Lung microvascular endothelial cell (primary cell): ENCODE measurements around the gene TDRD12. TPM values are rescaled to one million over a fixed set of nuclear protein-coding genes. Genes with fewer than 3 reads are reported as not detected.
"Not testable (repeated sequence)": the region's sequence is repeated elsewhere in the genome, so short reads cannot be mapped to it uniquely, and the experiment has no call there.

ENCODE experiments used
- DNase-seq, 2 donors: peaks; one replicate each; pipeline versions ENCODE4 v3.0.0 to v3.0.0-alpha.2; 2010; ENCODE audit warnings: low read depth in 2 of 2
- total RNA-seq: library from RNA; depleted of rRNA; stranded (reverse); fragments of >200 nt; gene quantifications from 2 replicates; pipeline ENCODE4 v1.2.1, GENCODE V29; 2014

Gene TDRD12
- total RNA-seq, 1 donor from 2014 or later, result 0.40 TPM

DNA sequence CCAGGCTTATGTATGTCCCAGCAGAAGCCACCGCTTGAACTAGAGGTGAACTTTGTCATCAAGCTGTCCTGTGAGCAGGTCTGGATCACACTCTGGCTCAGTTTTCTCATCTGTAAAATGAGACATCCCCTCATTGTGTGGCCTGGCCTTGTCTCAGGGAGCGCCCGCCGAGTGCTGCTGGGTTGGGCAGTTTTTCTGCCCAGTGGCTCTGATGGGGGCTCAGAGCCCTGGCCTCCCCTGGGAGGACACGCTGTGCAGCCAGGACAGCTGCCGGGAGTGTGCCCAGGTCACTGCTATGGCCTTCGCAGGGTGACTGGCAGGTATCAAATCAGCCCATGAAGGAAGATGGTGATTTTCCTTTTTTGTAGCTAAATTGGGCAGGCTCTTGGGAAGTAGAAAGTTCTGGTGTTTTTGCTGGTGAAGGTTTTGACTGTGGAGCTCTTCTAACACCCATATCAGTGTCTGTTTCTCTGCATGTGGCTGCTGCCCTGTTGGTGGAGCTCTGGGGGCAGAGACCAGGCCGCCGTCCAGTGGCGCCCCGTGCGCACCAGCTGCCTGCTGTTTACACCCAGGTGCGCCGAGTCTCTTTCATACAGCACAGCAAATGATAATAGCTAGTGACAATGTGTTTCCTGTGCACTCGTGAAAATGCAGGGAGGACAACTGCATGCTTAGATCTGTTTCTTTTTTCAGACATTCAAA is 109.2 kb downstream of the TDRD12 start:
- DNase-seq, result no peak

DNA sequence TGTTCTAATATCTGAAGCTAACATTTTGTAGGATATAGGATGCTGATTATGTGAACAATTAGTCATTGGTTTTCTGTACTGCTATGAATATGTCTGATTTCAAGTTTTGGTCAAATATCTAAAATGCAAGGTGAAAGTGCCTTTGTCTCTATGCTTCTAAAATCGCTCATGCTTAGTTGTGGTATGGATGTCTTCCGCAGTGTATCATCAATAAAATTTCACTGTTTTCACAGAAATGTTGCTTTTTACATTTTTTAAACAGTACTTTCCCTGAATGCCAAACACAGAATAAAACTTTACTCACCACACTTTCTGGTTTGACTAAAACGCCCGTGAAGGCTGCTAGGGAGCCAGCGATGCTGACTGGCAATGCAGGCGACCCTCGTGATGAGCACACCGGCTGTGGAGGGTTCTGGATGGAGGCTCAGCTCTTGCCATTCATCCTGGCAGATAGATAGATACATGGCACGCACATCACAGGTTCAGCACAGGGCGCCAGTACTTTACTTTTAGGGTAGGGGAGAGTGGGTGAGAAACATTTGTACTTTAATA is 109.9 kb downstream of the TDRD12 start:
- DNase-seq, result no peak

DNA sequence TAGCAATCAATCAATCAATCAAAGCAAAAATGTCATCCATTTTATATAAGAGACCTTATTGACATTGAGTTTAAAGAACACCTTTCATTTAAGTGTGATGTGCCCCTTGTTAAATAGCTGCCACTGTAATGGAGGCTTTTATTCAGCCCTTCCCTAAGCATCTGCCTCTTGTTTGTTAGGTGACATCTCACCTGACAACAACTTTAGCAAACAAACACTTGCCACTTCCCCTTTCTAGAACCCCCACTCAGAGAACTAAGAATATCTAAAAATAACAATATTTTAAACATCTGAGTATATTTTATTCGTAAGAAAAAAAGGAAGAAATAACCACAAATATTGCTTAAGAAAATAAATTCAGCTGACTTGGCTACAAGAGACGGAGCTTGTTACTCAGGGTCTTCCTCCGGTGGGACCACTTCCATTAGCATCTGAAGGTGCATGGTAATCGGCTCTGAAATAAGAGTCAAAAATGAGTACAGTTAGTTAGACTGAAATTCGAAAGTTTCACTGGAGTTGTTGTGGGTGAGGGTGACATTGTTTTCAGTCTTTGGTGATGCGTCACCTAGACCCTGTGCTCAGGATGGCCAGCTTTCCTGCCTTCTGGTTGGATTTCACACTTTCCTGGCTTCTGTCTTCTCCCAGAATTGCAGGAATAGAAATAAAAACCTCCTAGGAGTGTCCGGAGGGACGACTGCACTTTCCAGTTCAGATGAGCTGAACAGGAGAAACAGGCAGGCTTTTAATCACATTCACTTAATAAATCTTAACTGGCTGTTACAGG is 110.9 kb downstream of the TDRD12 start:
- peak in 1 of 2 donors; percentile 20 for DNase-seq

DNA sequence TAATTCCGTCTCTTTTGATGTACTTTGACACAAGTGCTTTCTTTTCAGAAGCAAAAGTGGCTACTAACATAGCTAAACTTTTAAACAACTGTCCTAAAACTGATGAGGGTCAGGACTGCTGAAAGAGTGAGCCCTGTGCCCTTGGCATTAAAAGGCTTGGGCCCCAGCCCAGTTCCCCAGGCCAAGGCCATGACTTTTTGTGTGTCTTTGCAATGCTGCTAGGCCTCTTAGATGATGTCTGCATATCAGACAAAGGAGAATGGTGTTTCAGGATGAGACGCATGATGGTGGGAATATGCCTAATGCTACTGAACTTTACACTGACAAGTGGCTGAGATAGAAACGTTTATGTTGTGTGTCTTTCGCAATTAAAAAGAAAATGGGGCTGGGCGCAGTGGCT is 112.0 kb downstream of the TDRD12 start:
- no peak for DNase-seq

DNA sequence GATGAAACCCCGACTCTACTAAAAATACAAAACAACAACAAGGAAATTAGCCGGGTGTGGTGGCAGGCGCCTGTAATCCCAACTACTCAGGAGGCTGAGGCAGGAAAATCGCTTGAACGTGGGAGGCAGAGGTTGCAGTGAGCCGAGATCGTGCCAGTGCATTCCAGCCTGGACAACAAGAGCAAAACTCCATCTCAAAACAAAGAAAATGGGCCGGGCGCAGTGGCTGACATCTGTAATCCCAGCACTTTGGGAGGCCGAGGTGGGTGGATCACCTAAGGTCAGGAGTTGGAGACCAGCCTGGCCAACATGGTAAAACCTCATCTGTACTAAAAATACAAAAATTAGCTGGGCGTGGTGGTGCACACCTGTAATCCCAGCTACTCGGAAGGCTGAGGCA is 112.5 kb downstream of the TDRD12 start:
- not testable (repeated sequence) for DNase-seq

DNA sequence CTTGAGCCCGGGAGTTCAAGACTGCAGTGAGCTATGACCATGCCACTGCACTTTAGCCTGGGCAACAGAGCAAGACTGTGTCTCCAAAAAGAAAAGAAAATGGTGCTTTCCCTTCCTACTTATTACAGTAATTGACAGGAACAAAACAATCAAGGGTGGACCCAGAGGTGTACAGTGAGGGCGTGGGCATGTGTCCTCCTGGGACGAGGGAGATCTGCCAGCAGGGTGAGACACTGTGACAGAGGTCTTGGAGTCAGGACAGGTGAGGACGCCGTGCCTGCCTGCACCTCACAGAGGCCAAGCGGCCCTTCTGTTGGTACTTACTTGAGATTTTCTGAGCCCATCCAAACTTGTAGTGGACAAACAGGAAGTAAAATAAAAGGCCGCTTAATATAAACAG is 113.3 kb downstream of the TDRD12 start:
- not testable (repeated sequence) for DNase-seq

DNA sequence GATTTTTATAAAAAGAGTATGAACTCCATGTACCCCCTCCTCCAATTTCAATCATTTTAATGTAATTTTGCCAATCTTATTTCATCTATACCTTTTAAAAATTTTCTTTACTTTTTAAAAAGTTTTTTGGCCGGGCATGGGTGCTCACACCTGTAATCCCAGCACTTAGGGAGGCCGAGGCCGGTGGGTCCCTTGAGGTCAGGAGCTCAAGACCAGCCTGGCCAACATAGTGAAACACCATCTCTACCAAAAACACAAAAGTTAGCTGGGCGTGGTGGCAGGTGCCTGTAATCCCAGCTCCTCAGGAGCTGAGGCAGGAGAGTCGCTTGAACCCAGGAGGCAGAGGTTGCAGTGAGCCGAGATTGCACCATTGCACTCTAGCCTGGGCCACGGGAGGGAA is 113.8 kb downstream of the TDRD12 start:
- not testable (repeated sequence) for DNase-seq

DNA sequence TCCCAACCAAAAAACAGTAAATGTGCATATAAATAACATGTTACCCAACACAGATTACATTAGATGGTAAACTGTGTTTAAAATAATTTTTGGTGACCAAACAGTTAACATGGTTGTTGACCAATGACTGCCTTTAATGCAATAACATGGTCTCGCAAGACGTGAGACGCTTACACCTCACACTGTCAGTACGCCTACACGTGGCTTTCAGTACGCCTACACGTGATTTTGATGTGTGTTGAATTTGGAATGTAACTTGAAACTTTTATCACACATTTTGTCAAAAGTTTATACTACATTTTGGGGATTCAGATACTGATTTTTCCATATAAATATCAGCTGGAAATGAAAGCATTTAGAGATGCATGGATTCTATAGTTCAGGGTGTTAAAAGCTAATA is 118.0 kb downstream of the TDRD12 start:
- no peak for DNase-seq

DNA sequence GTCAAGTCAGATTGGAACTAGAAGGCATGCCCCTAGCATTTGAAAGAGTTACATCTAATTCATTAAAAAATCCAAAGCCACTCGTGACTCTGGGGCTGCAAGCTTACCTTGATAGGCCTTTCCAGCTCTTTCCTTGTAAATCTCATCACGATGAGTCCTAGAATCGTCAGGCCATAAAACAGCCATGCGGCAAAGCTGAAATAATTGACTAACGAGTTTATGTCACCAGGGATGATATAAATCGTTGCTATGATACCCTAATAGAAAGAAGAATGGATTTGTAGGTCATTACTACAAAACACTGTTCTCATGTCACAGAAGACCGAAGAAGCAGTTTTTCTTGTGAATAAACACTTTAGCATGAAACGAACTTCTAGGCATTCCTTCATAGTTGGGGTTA is 122.5 kb downstream of the TDRD12 start:
- DNase-seq, result no peak

DNA sequence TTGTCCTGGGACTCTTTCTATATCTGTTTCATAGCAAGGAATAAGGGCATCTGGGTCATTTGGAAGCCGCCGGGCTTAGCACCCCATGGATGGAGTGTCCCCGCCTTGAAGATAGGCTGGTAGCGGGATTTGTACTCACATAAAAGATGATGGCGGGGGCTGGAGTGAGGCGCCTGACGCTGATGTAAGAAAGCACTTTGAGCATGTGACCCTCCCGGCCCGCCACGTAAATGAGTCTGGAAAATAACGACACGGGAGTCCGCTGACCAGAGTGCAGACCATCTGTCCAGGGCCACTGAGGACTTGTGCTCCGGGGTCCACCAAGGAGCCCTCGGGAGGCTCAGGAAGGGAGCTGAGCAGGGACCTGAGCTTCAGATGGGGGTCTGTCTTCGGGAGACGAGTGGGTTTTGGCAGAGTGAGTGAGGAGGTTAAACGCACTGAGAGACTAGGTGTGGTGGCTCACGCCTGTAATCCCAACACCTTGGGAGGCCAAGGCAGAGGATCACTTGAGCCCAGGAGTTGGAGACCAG is 124.2 kb downstream of the TDRD12 start:
- DNase-seq, result no peak

DNA sequence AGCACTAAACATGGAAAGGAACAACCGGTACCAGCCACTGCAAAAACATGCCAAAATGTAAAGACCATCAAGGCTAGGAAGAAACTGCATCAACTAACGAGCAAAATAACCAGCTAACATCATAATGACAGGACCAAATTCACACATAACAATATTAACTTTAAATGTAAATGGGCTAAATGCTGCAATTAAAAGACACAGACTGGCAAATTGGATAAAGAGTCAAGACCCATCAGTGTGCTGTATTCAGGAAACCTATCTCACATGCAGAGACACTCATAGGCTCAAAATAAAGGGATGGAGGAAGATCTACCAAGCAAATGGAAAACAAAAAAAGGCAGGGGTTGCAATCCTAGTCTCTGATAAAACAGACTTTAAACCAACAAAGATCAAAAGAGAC is 128.5 kb downstream of the TDRD12 start:
- DNase-seq, result not testable (repeated sequence)

DNA sequence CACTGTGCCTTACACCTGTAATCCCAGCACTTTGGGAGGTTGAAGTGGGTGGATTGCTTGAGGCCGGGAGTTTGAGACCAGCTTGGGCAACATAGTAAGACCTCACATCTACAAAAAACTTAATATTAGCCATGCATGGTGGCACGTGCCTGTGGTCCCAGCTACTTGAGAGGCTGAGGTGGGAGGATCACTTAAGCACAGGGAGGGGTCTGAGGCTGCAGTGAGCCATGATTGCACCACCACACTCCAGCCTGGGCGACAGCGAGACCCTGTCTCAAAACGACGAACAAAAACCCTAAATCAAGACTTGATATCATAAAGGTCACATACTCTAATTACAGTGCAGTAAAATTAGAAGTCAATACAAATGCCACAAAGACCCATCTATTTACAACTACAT is 132.6 kb downstream of the TDRD12 start:
- DNase-seq, result no peak

DNA sequence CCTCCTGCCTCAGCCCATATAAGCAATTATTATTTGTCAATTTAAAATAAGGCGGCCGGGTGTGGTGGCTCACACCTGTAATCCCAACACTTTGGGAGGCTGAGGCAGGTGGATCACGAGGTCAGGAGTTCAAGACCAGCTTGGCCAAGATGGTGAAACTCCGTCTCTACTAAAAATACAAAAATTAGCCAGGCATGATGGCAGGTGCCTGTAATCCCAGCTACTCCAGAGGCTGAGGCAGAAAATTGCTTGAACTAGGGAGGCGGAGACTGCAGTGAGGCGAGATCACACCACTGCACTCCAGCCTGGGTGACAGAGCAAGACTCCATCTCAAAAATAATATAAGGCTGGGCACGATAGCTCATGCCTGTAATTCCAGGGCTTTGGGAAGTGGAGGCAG is 137.3 kb downstream of the TDRD12 start:
- DNase-seq, result not testable (repeated sequence)

DNA sequence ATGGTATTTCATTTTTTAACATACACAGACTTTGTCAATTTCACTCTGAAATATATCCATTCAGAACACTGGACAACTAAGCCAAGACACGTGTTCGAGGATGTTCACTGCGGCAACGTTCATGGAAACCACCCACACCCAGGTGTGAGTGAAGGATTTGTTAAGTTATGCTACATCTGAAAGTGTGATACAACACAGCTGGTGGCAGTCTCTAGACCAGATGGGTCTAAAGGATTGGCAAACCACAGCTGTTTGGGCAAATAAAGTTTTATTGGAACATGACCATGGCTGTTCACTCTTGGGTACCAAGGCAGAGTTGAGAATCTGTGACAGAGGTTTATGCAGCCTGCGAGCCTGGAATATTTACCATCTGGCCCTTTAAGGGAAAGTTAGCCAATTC is 138.0 kb downstream of the TDRD12 start:
- no peak for DNase-seq

DNA sequence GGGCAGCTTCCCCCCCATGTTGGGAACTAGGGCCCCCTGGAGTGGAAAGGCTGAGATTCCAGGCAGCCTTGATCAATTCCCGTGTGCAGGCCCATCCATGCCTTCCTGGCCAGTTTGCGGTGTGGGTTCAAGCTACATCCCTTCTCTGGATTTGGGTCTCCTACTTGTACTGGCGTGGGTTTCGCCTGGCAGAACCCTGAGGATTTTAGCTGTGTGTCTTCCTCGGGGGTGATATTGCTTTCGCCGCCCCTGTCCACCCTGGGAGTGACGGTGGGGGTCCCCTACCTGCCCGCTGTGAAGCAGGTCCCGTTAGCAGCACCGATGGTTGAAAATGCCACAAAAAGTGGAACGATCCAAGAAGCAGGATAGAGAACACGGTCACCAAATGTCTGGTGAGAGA is 138.6 kb downstream of the TDRD12 start:
- DNase-seq, result no peak

DNA sequence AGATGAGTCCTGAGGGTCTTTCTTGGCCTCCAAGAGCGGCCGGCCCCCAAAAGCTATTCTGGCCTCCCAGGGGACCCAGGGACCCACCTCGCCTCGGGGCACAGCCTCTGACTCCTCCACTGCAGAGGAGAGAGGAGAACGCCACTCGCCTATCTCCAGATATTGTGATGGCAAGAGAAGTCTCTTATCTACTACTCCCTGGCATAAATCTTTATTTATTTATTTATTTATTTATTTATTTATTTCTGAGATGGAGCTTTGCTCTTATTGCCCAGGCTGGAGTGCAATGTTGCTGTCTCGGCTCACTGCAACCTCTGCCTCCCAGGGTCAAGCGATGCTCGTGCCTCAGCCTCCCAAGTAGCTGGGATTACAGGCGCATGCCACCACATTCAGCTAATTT is 139.0 kb downstream of the TDRD12 start:
- no peak for DNase-seq

DNA sequence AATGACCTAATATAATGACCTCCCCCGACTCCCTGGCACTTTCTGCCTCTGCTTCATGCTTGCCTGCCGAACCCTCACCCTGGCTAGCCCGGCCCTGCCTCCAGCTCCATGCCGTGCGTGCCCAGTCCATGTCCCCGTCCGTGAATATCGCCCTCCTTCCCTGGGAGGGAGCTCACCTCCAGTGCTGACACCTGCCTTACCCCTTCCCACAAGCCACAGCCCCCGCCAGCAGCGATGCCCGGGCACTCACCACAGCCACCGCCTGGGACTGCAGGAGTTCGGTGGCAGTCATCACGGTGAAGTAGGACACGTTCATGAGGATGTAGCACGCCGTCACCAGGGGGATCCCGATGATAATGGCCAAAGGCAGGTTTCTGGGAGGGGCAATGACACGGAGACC is 140.0 kb downstream of the TDRD12 start:
- DNase-seq, result no peak

DNA sequence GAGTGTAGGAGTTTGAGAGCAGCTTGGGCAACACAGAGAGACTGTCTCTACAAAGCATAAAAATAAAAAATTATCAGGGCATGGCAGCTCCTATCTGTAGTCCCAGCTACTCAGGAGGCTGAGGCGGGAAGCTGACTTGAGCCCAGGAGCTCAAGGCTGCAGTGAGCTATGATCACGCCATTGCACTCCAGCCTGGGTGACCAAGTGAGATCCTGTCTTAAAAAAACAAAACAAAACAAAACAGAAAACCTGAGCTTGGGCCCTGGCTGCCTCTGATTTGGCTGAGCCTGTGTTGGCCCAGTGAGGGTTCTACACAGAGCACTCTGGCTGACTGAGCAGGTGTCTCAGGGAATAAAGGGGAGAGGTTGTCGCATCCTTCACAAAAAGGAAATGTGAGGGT is 142.0 kb downstream of the TDRD12 start:
- DNase-seq, result no peak

DNA sequence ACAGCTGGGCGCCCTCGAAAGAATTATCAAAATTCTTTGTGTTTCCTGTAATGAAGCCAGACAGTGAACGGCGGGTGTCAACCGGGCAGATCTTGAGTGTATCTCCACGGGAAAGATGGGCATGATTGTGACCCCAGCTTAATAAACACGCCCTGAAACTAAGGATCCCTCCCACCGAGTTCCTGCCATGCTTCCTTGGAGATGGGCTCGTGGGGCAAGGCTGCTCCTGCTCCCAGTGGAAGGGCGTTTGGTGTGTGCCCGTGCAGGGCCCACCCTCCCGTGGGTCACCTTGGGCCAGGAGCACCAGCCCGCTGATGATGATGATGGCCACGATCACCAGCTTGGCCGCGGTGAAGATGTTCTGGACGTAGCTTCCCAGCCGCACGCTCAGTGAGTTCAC is 142.6 kb downstream of the TDRD12 start:
- no peak for DNase-seq

DNA sequence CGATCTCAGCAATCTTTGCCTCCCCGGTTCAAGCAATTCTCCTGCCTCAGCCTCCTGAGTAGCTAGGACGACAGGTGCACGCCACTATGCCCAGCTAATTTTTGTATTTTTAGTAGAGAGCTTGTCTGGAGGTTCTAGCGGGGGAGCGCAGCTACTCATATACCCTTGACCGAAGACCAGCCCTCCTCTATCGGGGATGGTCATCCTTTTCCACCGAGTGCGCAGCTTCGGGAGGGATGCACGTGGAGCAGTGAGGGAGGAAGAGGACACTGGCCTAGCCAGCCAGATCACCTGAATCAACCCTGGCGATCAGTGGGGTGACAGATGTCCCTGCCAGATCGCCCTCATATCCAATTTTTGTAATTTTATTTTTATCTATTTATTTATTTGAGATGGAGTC is 143.2 kb downstream of the TDRD12 start:
- DNase-seq, result no peak

DNA sequence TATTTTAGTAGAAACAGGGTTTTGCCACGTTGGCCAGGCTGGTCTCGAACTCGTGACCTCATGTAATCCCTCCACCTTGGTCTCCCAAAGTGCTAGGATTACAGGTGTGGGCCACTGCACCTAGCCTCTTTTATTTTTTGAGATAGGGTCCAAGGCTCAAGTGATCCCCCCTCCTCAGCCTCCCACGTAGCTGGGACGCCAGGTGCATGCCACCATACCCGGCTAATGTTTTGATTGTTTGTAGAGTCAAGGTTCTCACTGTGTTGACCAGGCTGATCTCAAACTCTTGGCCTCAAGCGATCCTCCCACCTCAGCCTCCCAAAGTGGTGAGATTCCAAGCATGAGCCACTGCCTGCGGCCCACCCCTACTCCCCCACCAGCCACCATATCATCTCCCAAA is 143.7 kb downstream of the TDRD12 start:
- no peak for DNase-seq

DNA sequence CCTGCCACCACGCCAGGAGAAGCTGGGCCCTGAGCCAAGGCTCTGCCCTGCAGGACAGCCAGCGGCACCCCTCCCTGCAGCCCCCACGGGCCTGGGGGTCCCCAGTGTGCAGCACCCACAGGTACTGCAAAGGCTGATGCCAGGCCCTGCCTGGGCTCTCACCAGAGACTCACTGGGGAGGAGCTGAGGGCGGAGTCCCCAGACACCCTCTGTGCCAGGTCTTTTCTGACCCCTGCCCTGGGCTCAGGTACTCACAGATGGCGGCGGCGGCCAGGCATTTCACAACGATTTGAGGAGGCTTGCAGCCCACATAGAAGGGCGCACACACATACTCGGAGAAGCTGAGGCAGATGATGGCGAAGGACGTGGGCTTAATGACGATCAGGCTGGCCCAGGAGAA is 144.3 kb downstream of the TDRD12 start:
- no peak for DNase-seq
